ENCODE results near the gene ASB16. TPM values are rescaled to one million over a fixed set of nuclear protein-coding genes. Genes with fewer than 3 reads are reported as not detected.
A peak's percentile ranks its signal among the peaks of the same experiment; 100 is the strongest.

The ASB16 gene
- total and polyA plus RNA-seq, 9 of the 15 experiments (the other 6 are each of a cell fraction or from before 2014, with no cell fraction given): 0.03 to 0.07 TPM; not detected in 7

DNA sequence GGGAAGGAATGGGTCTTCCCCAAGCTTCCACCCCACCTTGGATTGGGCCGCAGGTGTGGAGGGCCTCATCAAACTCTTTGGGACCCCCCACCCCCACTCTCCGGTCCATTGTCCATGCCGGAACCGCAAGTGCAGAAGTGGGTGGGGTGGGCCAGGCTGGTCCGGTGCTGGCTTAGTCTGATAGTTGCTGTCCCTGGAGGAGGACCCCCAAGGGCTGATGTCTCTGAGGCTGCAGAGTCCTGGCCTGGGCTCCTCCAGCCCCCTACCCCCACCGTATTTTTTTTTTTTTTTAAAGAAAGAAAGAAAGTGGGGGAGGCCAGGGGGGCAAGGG is 36.3 kb downstream of the ASB16 start:
- TF ChIP-seq SRSF9 (IDR thresholded peaks at IDR 0.05; ENCODE audit: borderline replicate concordance, low read depth, low read length) (no peak), RBFOX2 (IDR thresholded peaks at IDR 0.05; ENCODE audit: low read depth, low read length) (0 out of 2 replicates have a peak, but pooled peaks have one; percentile 30), POLR2G (IDR thresholded peaks at IDR 0.05; ENCODE audit: low read depth, low read length) (peak; percentile 35; the same call in 1 of the 2 replicates)
- in situ Hi-C loops (cut with MboI): no loop called here
- FAIRE-seq (no peak), ATAC-seq (no peak), DNase-seq (ENCODE audit: extremely low read depth in 1 of 4, low spot score in 3 of 4) (no peak)
- H3K9me1 ChIP-seq (ENCODE audit: control insufficient read depth, insufficient read depth, low read length): peaks cover 4% of the 10 kb centered on the region
- no TSS peak for BruUV-seq (replicated peaks)
- H3K27ac ChIP-seq (ENCODE audit: extremely low read depth, low read depth, low read length): no peak overlapping the region
- intact Hi-C loops (cut with micrococcal nuclease): no loop called here
- no peaks in the 10 kb centered on the region for H3K9me3 ChIP-seq (replicated peaks; ENCODE audit: control insufficient read depth, insufficient read depth, low read depth, low read length)
- CTCF ChIA-PET (ENCODE audit: low intra/inter-chr PET ratio): no interaction called here
- peaks cover 51% of the 10 kb centered on the region for H3K36me3 ChIP-seq (ENCODE audit: control insufficient read depth, insufficient read depth, low read length)
- H4K20me1 ChIP-seq (replicated peaks; ENCODE audit: control insufficient read depth, insufficient read depth, low read length): peaks cover 12% of the 10 kb centered on the region
- peaks cover 6% of the 10 kb centered on the region; the same call in 1 of the 3 replicates for H3K79me2 ChIP-seq (ENCODE audit: control insufficient read depth, insufficient read depth, low read length)
- H2AFZ ChIP-seq (ENCODE audit: low read depth, low read length): no peak overlapping the region
- no peak overlapping the region for H3K4me3 ChIP-seq
- WGBS (ENCODE audit: insufficient coverage, low coverage, missing lambda C conversion rate): 96% methylated on average over 4 of the region's 6 CpGs
- POLR2A ChIA-PET: interaction anchor here (0.7 to 1.5 kb wide), 3 partner anchors 15 to 127 kb away, joined by 3 to 5 read pairs (median 5); partner anchors contain the start of gene SLC25A39
- H3K27me3 ChIP-seq (ENCODE audit: control insufficient read depth in 2 of 2, insufficient read depth in 2 of 2, low read length in 2 of 2): no peaks in the 10 kb centered on the region
- H3K4me1 ChIP-seq (replicated peaks in 1 of 2; ENCODE audit: control insufficient read depth in 2 of 2, insufficient read depth in 2 of 2, low read length in 2 of 2): peaks cover 38 to 48% of the 10 kb centered on the region in 2 experiments
- no peak overlapping the region for H3K4me2 ChIP-seq (ENCODE audit: insufficient read depth, low read length)
- H3K9ac ChIP-seq (ENCODE audit: insufficient read depth in 1 of 2, low read depth in 2 of 2, low read length in 2 of 2): no peak overlapping the region

DNA sequence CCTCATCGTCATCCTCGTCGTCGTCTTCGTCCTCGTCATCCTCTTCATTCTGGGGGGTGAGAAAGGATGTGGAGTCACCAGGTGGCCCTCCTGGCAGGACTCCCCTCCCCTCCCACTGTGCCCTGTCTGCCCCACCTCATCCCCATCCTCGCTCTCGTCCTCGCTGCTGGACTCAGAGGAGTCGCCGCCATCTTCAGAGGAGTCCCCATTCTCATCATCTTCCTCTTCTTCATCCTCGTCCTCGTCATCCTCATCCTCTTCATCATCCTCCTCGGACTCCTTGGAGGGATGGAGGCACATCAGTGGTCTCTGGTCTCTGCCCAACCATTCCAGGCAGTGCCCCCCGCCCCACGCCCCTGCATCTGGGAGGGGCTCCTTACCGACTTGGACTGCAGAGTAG is 36.8 kb downstream of the ASB16 start:
- intact Hi-C loops (cut with micrococcal nuclease) (no loop called here), in situ Hi-C loops (cut with MboI) (no loop called here)
- TF ChIP-seq RB1 (IDR thresholded peaks at IDR 0.05; ENCODE audit: low read depth): no peak
- no peak for TF ChIP-seq NRF1 (conservative IDR thresholded peaks at IDR 0.05 in 1 of 2, IDR thresholded peaks at IDR 0.05 in 1 of 2)
- WGBS (ENCODE audit: insufficient coverage, low coverage, missing lambda C conversion rate): 80% methylated on average over 11 of the region's 17 CpGs
- no peak for DNase-seq (ENCODE audit: extremely low read depth in 1 of 4, low spot score in 3 of 4)
- Histone ChIP-seq H3K27ac (ENCODE audit: extremely low read depth, low read depth, low read length) (no peak overlapping the region), H3K4me2 (ENCODE audit: insufficient read depth, low read length) (no peak overlapping the region), H4K20me1 (replicated peaks; ENCODE audit: control insufficient read depth, insufficient read depth, low read length) (peaks cover 12% of the 10 kb centered on the region), H2AFZ (ENCODE audit: low read depth, low read length) (no peak overlapping the region), H3K27me3 (ENCODE audit: control insufficient read depth in 2 of 2, insufficient read depth in 2 of 2, low read length in 2 of 2) (no peaks in the 10 kb centered on the region), H3K9ac (ENCODE audit: insufficient read depth in 1 of 2, low read depth in 2 of 2, low read length in 2 of 2) (no peak overlapping the region), H3K79me2 (ENCODE audit: control insufficient read depth, insufficient read depth, low read length) (peaks cover 6% of the 10 kb centered on the region; the same call in 1 of the 3 replicates), H3K36me3 (ENCODE audit: control insufficient read depth, insufficient read depth, low read length) (peaks cover 52% of the 10 kb centered on the region), H3K4me1 (replicated peaks in 1 of 2; ENCODE audit: control insufficient read depth in 2 of 2, insufficient read depth in 2 of 2, low read length in 2 of 2) (peaks cover 38 to 53% of the 10 kb centered on the region in 2 experiments), H3K9me1 (ENCODE audit: control insufficient read depth, insufficient read depth, low read length) (peaks cover 4% of the 10 kb centered on the region), H3K4me3 (no peak overlapping the region), H3K9me3 (replicated peaks; ENCODE audit: control insufficient read depth, insufficient read depth, low read depth, low read length) (no peaks in the 10 kb centered on the region)
- no peak for FAIRE-seq
- ChIA-PET CTCF (ENCODE audit: low intra/inter-chr PET ratio) (no interaction called here), POLR2A (interaction anchor here (0.7 to 0.9 kb wide), 2 partner anchors 66 to 126 kb away, joined by 3 read pairs; no protein-coding TSS in a partner anchor)
- BruUV-seq (replicated peaks): no TSS peak
- ATAC-seq: no peak
